HepG2 (cell line): Measurements from ENCODE around the gene DNM3.
A peak's percentile ranks its signal among the peaks of the same experiment; 100 is the strongest.

Experiments used
- FOXA3 ChIP-seq: IDR thresholded peaks from 2 replicates; pipeline ENCODE4 v1.6.1; 2016; ENCODE audit warnings: missing genetic modification reagents, missing compliant biosample characterization
- FOXP1 ChIP-seq, 2 experiments: fragments of 450-650 bp in 1 of 2; IDR thresholded peaks; 2 replicates each; pipeline ENCODE4 v1.6.1; 2017 to 2018; ENCODE audit warnings: antibody characterized with exemption in 1 of 2
- HES4 ChIP-seq: sonication (generic); formaldehyde crosslinking; IDR thresholded peaks from 2 replicates; pipeline ENCODE4 v1.9.0; 2021; ENCODE audit warnings: mild to moderate bottlenecking, missing genetic modification reagents, borderline replicate concordance
- NFE2L2 ChIP-seq: fragments of 150-350 bp; IDR thresholded peaks from 2 replicates; pipeline ENCODE4 v1.6.1; 2014; ENCODE audit warnings: low read length
- TBX3 ChIP-seq: fragments of 450-650 bp; IDR thresholded peaks from 2 replicates; pipeline ENCODE4 v1.6.1; 2017; ENCODE audit warnings: antibody characterized with exemption, mild to moderate bottlenecking, inconsistent platforms, borderline replicate concordance
- ZNF644 ChIP-seq: IDR thresholded peaks from 2 replicates; pipeline ENCODE4 v1.6.1; 2016; ENCODE audit warnings: low read depth
- ZNF766 ChIP-seq: sonication (generic); formaldehyde crosslinking; IDR thresholded peaks from 2 replicates; pipeline ENCODE4 v1.5.0; 2020; ENCODE audit warnings: missing genetic modification reagents, borderline replicate concordance

- TF ChIP-seq NFE2L2 (no peak), ZNF644 (CRISPR knock-in tag) (no peak), HES4 (CRISPR knock-in tag) (no peak), FOXP1 (IDR thresholded peaks at IDR 0.05) (no peak), FOXP1 (CRISPR knock-in tag; IDR thresholded peaks at IDR 0.05) (no peak), ZNF766 (CRISPR knock-in tag) (no peak), TBX3 (peak; percentile 68; the same call in 1 of the 2 replicates), FOXA3 (CRISPR knock-in tag) (peak; percentile 38)
Measured at GRCh38 chr1:172451002-172451443, 609.7 kb downstream of the DNM3 start.
